GM18526 (cell line): ENCODE results near the gene ARHGDIB.

Experiments used
- POLR2A ChIP-seq: IDR thresholded peaks from 3 replicates; pipeline ENCODE4 v1.6.1; 2011; ENCODE audit not compliant: insufficient read length; ENCODE audit errors: extremely low read depth

ARHGDIB gene

GRCh38 chr12:14904854-14905253, 56.5 kb downstream of the ARHGDIB start:
- TF ChIP-seq POLR2A: no peak

GRCh38 chr12:14903386-14904098, 57.9 kb downstream of the ARHGDIB start:
- TF ChIP-seq POLR2A: no peak

- TF ChIP-seq POLR2A: no peak
Observed at GRCh38 chr12:14902465-14902864, 58.9 kb downstream of the ARHGDIB start.

- TF ChIP-seq POLR2A: no peak
Observed at GRCh38 chr12:14901228-14901562, 60.2 kb downstream of the ARHGDIB start.

- no peak for TF ChIP-seq POLR2A
Observed at GRCh38 chr12:14900521-14901227, 60.7 kb downstream of the ARHGDIB start.

GRCh38 chr12:14896521-14897169, 64.8 kb downstream of the ARHGDIB start:
- TF ChIP-seq POLR2A: no peak

- no peak for TF ChIP-seq POLR2A
Observed at GRCh38 chr12:14893506-14894250, 67.7 kb downstream of the ARHGDIB start.

GRCh38 chr12:14892726-14893505, 68.5 kb downstream of the ARHGDIB start:
- no peak for TF ChIP-seq POLR2A
